Stimulated activated memory B cell treated with anti-CD40 and anti-IgM and Interleukin-4, amounts not matched to agents 10 μg/mL and 1 μg/mL and 100 μg/mL, for 72 hours (primary cell): Measurements from ENCODE around the gene PARVA.
"Not testable (repeated sequence)": the region's sequence is repeated elsewhere in the genome, so short reads cannot be mapped to it uniquely, and the experiment has no call there.

Experiments used
- ATAC-seq: fragments of 150-1000 bp; cut with Tn5 transposase; 2 replicates; pipeline ENCODE4 v1.10.0; 2021
- H3K27ac Mint-ChIP-seq: one replicate; pipeline ENCODE4 v1.8.0; 2022; ENCODE audit warnings: mild to moderate bottlenecking, mixed read lengths
- H3K27me3 Mint-ChIP-seq: one replicate; pipeline ENCODE4 v1.8.0; 2022; ENCODE audit warnings: mixed read lengths
- H3K36me3 Mint-ChIP-seq: one replicate; pipeline ENCODE4 v1.8.0; 2022; ENCODE audit warnings: mixed read lengths
- H3K4me1 Mint-ChIP-seq: one replicate; pipeline ENCODE4 v1.8.0; 2022; ENCODE audit warnings: mixed read lengths
- H3K4me3 Mint-ChIP-seq: one replicate; pipeline ENCODE4 v1.8.0; 2022; ENCODE audit warnings: mild to moderate bottlenecking, moderate library complexity, mixed read lengths
- H3K9me3 Mint-ChIP-seq: one replicate; pipeline ENCODE4 v1.8.0; 2022; ENCODE audit warnings: mixed read lengths

Gene PARVA, protein sequence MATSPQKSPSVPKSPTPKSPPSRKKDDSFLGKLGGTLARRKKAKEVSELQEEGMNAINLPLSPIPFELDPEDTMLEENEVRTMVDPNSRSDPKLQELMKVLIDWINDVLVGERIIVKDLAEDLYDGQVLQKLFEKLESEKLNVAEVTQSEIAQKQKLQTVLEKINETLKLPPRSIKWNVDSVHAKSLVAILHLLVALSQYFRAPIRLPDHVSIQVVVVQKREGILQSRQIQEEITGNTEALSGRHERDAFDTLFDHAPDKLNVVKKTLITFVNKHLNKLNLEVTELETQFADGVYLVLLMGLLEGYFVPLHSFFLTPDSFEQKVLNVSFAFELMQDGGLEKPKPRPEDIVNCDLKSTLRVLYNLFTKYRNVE

DNA sequence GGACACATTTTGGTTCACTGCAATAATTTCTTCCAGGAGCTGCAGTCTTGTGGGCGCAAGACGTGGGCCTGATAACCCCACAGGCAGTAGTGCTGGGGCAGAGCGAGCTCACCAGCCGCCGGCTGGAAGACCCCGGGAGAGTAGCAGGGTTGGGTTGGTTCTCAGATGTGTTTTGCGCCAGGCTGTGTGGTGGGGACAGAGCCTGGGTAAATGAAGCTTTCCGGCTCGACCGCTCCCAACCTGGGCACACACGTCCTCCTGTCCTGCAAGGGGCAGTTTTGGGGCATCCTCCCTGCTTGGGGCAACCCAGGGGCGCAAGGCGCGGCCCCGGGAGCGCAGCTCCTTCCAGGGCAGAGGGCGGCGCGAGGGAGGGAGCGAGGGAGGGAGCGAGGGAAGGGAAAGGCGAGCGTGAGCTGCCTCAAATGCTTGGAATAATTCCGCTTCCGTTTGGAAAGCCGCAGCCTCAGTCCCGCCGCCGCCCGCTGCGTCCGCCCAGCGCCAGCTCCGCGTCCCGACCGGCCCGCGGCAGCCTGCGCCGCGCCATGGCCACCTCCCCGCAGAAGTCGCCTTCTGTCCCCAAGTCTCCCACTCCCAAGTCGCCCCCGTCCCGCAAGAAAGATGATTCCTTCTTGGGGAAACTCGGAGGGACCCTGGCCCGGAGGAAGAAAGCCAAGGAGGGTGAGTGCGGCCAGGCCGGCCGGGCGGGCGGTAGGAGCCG is at the start of gene PARVA:
Gene PARVA (plus strand): TSS at position 466 of the 718 bp plus-strand sequence. CDS start 77 bp downstream, at position 543.
- no peak for ATAC-seq
- Mint-ChIP-seq H3K4me1 (no peaks in the 10 kb centered on the region), H3K4me3 (no peak within 1 kb of the TSS), H3K27ac (no peak within 1 kb of the TSS), H3K27me3 (peaks cover 32% of the 10 kb centered on the region), H3K36me3 (no peaks in the 10 kb centered on the region), H3K9me3 (peaks cover 2% of the 10 kb centered on the region)

DNA sequence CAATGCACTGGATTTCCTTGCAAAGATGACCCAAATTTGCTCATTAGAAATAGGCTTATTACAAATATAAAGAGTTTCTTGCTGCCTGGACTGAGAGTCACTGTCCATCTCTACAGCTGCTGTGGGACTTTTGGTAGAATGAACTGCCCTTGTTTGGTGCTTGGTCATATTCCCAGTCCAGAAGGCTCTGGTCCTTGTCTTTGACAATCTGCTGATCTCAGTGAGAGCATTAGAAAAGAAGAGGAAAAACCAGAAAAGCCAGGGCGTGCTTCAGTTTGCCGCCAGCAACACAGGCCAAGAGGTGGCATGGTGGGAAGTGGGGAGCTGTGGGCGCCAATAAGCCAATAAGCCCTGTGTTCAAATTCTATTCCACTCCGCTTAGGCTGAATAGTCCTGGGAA is 48.2 kb upstream of the PARVA start:
- Mint-ChIP-seq H3K9me3 (no peaks in the 10 kb centered on the region), H3K4me3 (no peak overlapping the region), H3K27ac (no peak overlapping the region), H3K4me1 (no peaks in the 10 kb centered on the region), H3K27me3 (peaks cover 21% of the 10 kb centered on the region), H3K36me3 (no peaks in the 10 kb centered on the region)
- ATAC-seq, result no peak

DNA sequence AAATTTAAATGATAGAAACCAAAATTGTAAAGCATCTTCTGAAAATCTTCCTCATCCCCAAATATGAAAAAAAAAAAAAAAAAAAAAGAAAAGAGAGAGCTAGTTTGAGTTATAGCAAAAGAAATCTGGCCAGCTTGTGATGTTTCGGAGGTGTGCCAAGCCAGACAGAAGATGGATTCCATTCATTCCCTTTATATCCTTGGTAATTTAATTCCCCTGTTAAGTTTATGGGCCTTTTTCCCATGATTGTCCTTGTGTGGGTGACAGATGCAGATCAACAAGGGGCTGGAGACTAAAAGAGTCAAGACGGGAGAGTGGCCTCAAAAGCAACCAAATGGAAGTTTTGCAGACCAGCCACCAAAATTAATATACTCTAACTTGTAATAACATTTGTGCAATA is 47.6 kb upstream of the PARVA start:
- H3K9me3 Mint-ChIP-seq, result no peaks in the 10 kb centered on the region
- H3K4me3 Mint-ChIP-seq, result no peak overlapping the region
- ATAC-seq, result no peak
- H3K4me1 Mint-ChIP-seq, result no peaks in the 10 kb centered on the region
- H3K27ac Mint-ChIP-seq, result no peak overlapping the region
- peaks cover 21% of the 10 kb centered on the region for H3K27me3 Mint-ChIP-seq
- no peaks in the 10 kb centered on the region for H3K36me3 Mint-ChIP-seq

DNA sequence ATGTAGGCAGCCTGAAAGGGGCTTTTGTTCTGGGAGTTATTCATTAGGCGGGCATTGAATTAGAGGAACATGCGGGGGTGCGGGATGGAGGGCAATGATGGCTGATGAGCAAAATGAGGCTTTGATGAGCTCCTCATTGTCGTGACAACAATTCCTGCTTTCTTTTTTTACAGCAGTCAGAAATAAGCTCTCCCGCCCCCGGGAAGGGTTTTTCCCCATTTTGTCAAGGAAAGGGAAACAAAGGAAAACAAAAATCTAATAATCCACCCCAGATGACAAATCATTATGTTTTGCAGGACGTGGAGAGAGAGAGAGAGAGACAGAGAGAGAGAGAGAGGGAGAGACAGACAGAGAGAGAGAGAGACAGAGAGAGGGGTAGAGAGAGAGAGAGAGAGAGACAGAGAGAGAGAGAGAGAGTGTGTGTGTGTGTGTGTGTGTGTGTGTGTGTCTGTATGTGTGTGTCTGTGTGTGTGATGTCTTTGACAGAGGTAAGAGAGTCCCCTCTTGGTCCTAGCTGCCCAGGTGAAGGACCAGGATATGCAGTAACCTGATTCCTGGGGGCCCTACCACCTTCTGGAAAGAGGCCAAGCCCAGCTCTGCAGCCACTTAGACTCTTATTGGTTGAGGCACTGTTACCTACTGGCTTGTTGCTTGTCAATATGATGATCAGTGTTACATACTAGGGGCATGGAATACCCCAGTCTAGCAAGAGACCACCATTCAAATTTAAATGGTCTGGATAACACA is 46.7 kb upstream of the PARVA start:
- no peaks in the 10 kb centered on the region for H3K36me3 Mint-ChIP-seq
- ATAC-seq, result no peak
- H3K4me3 Mint-ChIP-seq, result no peak overlapping the region
- H3K27me3 Mint-ChIP-seq, result peaks cover 19% of the 10 kb centered on the region
- H3K27ac Mint-ChIP-seq, result no peak overlapping the region
- no peaks in the 10 kb centered on the region for H3K4me1 Mint-ChIP-seq
- H3K9me3 Mint-ChIP-seq, result no peaks in the 10 kb centered on the region

DNA sequence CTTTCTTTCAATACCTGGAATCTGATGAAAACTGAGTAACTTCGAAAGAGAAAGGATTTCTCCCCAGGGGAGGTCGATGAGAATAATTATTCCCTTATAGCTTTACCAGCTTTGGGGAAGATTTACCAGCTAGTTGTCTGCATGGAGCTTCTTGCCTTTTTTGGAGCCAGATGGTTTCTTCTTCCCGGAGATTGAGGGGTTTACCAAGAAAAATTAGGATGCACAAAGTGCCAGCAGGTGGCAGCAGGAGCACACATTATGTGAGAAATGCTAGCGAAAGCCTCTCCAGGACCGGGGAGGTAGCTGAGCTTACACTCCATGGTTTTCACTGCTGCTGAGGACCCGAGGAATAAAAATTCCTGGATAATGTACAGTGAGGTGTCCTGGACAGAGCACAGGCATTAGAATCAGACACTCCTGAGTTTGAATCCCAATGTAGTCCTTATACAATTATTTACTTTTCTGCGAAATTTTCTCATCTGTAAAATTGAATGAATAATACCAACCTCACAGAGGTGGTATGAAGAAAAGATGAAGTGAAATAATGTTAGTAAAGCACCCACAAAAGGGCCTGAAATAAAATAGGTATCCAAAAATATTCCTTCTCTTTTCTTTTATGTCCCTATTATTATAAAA is 46.0 kb upstream of the PARVA start:
- ATAC-seq, result no peak
- no peak overlapping the region for H3K27ac Mint-ChIP-seq
- H3K27me3 Mint-ChIP-seq, result peaks cover 12% of the 10 kb centered on the region
- no peaks in the 10 kb centered on the region for H3K9me3 Mint-ChIP-seq
- no peaks in the 10 kb centered on the region for H3K4me1 Mint-ChIP-seq
- no peak overlapping the region for H3K4me3 Mint-ChIP-seq
- H3K36me3 Mint-ChIP-seq, result no peaks in the 10 kb centered on the region

DNA sequence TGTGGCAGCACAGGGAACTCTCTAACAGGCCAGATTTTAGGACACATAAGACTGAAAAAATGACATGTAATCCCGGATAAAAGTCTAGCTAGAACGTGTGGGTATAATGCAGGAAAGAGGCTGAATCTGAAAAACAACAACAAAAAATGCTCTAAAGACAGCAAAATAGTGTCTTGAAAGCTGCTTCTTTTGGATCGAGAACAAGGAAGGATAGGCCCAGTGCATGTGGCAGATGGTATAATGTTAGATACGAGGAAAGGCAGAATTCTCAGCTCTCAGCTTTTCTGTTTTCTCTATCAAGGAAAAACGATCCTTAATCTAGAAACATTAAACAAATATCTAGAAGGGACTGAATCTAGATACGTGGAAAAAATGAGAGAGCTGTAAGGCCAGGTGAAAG is 33.8 kb upstream of the PARVA start:
- Mint-ChIP-seq H3K4me3 (no peak overlapping the region), H3K36me3 (no peaks in the 10 kb centered on the region), H3K9me3 (no peaks in the 10 kb centered on the region), H3K27ac (no peak overlapping the region), H3K4me1 (no peaks in the 10 kb centered on the region), H3K27me3 (no peaks in the 10 kb centered on the region)
- no peak for ATAC-seq

DNA sequence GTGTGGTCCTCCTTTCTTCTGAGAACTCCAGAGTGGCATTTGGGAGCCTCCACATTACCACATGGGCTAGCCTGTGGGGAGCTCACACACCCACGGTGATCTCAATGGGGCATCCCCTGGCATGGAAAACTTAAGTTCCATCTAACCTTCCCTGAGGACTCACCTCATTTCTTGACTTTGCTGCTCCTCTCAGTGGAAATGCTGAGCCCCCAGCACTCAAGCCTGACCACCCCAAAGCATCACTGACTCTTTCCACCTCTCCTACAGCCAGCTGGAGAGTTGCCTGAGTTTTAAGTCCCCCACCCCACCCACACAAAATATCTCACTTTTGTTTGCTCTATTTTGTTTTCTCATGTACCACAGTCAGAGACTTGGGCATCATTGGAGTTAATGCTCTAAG is 23.8 kb upstream of the PARVA start:
- Mint-ChIP-seq H3K4me1 (no peaks in the 10 kb centered on the region), H3K27ac (no peak overlapping the region), H3K27me3 (no peaks in the 10 kb centered on the region), H3K9me3 (no peaks in the 10 kb centered on the region), H3K4me3 (no peak overlapping the region), H3K36me3 (no peaks in the 10 kb centered on the region)
- ATAC-seq, result no peak

DNA sequence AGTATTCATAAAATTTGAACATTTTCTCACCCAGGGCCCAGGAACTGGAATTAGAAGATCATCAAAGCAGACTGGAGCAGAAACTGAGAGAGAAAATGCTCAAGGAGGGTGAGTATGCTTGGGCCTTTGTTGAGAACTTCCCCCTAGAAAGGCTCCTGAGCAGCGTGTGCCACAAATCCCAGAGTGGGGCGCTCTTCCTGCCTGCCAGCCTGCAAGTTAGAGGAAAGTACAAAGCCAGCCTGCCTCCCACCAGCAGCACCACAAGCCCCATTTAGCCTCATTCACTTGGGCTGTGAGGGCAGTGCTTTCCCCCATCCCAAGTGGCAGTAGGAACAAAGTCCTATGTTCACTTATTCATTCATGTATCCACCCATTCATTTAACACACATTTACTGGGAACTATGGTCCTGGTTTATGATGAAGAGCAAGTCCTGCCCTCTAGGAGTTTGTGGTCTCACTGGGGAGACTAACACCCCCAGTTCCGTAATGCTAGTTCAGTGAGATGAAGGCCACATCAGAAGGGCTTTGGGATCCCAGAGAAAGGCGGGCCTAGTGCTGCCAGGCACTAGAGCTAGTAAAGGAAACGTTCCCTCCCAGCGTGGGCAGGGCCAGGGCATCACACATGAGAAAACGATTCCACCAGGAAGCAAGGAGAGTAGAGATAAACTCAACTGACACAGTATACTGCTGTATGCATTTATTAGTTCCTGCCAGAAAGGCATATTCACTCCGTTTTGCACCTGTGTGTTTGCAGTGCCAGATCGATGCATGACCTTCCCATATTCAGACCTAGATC is 22.4 kb upstream of the PARVA start:
- Mint-ChIP-seq H3K36me3 (no peaks in the 10 kb centered on the region), H3K9me3 (no peaks in the 10 kb centered on the region), H3K27me3 (no peaks in the 10 kb centered on the region), H3K27ac (no peak overlapping the region), H3K4me3 (no peak overlapping the region), H3K4me1 (no peaks in the 10 kb centered on the region)
- ATAC-seq, result no peak

DNA sequence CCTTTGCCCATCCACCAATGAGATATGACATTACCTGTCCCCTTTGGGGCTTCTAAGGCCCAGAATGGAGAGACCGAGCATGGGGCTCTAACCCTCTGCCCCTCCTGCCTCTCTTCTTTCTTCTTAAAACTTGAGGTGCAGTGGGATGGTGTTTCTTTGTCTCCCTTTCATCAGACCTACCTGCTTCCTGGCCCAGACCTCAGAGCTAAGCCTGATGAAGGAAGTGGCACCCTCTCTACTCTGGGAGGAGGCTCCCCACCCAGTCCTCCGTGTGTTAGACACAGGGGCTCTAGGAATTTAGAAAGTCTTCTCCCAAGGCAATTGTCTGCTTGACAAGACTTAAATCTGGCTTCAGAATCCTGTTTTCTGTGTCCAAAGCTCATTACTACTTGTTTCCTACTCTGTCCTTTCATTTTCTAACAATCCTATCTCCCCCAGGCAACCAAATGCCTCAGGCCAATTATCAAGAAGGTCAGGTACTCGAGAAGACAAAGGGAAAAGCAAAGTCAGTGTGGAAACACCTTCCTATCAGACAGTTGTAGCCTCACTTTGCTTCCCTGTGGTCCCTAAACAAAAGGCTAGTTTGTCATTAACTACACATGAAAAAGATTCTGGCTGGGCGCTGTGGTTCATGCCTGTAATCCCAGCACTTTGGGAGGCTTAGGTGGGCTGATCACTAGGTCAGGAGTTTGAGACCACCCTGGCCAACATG is 20.3 kb upstream of the PARVA start:
- no peak overlapping the region for H3K4me3 Mint-ChIP-seq
- H3K27ac Mint-ChIP-seq, result no peak overlapping the region
- ATAC-seq, result no peak
- H3K36me3 Mint-ChIP-seq, result no peaks in the 10 kb centered on the region
- no peaks in the 10 kb centered on the region for H3K9me3 Mint-ChIP-seq
- peaks cover 12% of the 10 kb centered on the region for H3K27me3 Mint-ChIP-seq
- no peaks in the 10 kb centered on the region for H3K4me1 Mint-ChIP-seq

DNA sequence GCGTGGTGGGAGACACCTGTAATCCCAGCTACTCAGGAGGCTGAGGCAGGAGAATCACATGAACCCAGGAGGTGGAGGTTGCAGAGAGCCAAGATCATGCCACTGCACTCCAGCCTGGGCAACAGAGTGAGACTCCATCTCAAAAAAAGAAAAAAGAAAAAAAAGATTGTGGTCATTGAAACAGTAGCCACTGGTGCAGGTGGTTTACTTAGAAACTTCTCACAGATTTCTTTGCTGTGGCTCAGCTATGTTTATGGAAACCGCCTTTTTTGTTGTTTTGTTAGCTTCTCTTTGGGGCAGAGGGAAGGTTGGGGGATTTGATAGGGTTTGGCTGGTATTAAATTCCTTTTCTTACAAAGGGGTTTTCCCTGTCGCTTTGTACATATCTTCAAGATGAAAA is 19.7 kb upstream of the PARVA start:
- ATAC-seq, H3K9me3 Mint-ChIP-seq, H3K27ac Mint-ChIP-seq, H3K36me3 Mint-ChIP-seq, H3K4me1 Mint-ChIP-seq, H3K4me3 Mint-ChIP-seq: not testable (repeated sequence)
- H3K27me3 Mint-ChIP-seq, result peaks cover 18% of the 10 kb centered on the region

DNA sequence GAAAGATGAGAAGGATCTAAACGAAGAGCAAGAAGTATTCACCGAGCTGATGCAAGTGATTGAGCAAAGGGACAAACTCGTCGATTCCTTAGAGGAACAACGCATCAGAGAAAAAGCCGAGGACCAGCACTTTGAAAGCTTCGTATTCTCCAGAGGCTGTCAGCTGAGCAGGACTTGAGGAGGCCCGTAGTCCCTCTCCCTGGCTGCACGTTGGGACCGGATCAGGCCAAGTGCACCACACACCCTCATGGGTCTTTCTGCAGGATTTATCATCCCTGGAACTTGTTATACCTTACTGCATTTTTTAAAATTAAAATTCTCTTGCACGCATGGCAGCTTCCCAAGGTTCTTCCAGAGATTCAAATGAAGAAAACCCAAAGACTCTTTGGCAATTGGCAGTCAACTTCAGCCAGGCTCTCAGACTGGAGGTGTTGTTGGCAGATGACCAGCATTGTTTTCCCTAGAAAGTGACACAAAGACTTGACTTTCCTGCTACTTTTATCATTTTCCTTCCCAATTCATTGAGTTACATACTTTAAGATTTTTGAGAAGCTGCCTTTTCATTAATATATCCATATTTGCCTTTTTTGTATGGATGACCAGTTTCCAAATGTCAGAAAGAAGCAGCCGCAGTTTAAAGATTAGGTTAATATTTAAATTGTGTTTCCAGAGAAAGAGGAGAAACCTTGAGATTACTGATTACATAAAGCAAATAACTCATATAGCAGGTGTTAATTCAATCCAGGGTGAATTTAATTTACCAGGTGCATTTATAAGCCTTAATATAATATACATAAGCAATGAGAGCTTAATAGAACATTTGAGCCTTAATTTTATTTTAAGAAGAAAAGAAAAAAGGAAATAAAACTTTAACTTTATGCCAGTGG is 18.8 kb upstream of the PARVA start:
- Mint-ChIP-seq H3K4me1 (no peaks in the 10 kb centered on the region), H3K9me3 (no peaks in the 10 kb centered on the region), H3K36me3 (no peaks in the 10 kb centered on the region), H3K27ac (no peak overlapping the region), H3K4me3 (no peak overlapping the region), H3K27me3 (peaks cover 19% of the 10 kb centered on the region)
- ATAC-seq, result no peak

DNA sequence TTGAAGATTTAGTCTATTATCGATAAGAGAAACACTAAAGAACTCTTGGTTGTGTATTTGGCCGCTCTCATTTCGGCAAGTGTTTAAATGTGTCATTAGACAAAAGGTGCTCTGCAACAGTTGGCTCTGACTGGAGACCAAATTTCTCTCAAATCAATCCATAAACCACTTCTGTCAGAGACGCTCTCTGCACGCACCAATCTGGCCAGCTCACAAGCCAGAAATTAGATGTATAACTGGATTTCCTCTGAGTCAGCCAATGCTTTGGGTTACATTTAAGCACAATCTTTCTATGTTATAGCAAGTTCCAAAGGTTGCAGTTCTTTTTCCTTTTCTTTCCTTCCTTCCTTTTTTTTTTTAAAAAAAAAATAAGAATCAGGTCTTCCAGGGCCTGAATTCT is 17.6 kb upstream of the PARVA start:
- Mint-ChIP-seq H3K27me3 (peaks cover 29% of the 10 kb centered on the region), H3K4me1 (no peaks in the 10 kb centered on the region), H3K4me3 (no peak overlapping the region), H3K36me3 (no peaks in the 10 kb centered on the region), H3K9me3 (no peaks in the 10 kb centered on the region), H3K27ac (no peak overlapping the region)
- no peak for ATAC-seq

DNA sequence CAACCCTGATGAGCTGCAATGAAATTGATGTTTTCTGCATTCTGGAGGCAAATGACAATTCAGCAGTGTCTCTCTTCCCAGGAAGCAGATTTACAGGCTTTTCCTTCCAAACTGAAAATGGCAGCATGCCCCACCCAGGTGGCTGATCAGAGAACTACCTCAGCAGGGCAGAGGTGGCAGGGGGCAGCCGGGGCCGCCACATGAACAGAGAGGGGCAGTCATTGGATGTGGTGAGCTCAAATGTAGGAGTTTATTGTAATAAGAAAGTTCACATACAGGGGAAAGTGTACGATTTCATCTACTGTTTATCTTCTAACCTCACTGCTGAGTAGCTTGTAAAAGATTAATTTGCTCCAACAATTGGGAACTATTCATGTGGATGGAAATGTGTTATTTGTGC is 15.7 kb upstream of the PARVA start:
- Mint-ChIP-seq H3K4me1 (no peaks in the 10 kb centered on the region), H3K27ac (no peak overlapping the region), H3K27me3 (peaks cover 41% of the 10 kb centered on the region), H3K4me3 (no peak overlapping the region), H3K9me3 (no peaks in the 10 kb centered on the region), H3K36me3 (no peaks in the 10 kb centered on the region)
- no peak for ATAC-seq
